Measurements from ENCODE around the gene TXLNB.

Gene TXLNB

DNA sequence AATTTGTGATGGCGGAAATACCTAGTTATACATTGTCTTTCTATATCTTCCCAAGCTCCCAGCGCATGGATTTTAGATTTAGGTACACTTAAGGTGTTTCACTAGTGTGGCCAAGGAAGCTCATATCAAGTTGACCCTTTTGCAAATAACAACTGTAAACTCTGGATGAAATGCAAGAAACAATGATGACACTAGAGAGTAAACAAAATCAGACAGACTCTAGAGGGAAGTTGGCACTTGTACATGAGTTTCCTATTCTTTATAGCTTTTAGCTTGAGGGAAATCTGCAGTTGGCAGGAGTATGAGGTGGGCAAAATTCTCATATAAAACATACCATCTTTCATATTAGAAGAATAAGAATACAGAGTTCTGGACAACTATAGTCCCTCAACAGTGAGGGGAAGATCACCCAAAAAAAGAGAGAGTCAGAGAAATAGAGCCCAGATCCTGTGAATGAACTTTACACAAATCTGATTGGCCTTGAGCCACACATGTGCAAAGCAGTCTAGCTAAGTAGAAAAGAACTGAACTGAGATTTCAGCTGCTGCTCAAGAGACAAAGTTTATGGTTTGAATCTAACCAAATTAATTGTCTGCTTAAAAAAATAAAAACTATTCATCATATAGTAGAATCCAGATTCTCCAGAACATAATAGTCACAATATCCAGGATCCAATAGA is 26.1 kb downstream of the TXLNB start:
- DNase-seq (ENCODE audit: low read depth in 1 of 2, low spot score in 1 of 2): no peak
- Histone ChIP-seq H3K4me3 (replicated peaks; ENCODE audit: insufficient read depth, low read length) (no peak overlapping the region), H3K27me3 (ENCODE audit: insufficient read depth, poor library complexity, severe bottlenecking) (no peaks in the 10 kb centered on the region), H3K27ac (replicated peaks) (no peak overlapping the region)
- no peak for TF ChIP-seq POLR2AphosphoS5 (IDR thresholded peaks at IDR 0.05; ENCODE audit: low read depth)
- TF ChIP-seq GABPA (IDR thresholded peaks at IDR 0.05; ENCODE audit: low read depth): no peak
- TF ChIP-seq, protein P1, sequence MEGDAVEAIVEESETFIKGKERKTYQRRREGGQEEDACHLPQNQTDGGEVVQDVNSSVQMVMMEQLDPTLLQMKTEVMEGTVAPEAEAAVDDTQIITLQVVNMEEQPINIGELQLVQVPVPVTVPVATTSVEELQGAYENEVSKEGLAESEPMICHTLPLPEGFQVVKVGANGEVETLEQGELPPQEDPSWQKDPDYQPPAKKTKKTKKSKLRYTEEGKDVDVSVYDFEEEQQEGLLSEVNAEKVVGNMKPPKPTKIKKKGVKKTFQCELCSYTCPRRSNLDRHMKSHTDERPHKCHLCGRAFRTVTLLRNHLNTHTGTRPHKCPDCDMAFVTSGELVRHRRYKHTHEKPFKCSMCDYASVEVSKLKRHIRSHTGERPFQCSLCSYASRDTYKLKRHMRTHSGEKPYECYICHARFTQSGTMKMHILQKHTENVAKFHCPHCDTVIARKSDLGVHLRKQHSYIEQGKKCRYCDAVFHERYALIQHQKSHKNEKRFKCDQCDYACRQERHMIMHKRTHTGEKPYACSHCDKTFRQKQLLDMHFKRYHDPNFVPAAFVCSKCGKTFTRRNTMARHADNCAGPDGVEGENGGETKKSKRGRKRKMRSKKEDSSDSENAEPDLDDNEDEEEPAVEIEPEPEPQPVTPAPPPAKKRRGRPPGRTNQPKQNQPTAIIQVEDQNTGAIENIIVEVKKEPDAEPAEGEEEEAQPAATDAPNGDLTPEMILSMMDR (IDR thresholded peaks at IDR 0.05; ENCODE audit: insufficient read depth, low read length): no peak
- TF ChIP-seq, protein P2, sequence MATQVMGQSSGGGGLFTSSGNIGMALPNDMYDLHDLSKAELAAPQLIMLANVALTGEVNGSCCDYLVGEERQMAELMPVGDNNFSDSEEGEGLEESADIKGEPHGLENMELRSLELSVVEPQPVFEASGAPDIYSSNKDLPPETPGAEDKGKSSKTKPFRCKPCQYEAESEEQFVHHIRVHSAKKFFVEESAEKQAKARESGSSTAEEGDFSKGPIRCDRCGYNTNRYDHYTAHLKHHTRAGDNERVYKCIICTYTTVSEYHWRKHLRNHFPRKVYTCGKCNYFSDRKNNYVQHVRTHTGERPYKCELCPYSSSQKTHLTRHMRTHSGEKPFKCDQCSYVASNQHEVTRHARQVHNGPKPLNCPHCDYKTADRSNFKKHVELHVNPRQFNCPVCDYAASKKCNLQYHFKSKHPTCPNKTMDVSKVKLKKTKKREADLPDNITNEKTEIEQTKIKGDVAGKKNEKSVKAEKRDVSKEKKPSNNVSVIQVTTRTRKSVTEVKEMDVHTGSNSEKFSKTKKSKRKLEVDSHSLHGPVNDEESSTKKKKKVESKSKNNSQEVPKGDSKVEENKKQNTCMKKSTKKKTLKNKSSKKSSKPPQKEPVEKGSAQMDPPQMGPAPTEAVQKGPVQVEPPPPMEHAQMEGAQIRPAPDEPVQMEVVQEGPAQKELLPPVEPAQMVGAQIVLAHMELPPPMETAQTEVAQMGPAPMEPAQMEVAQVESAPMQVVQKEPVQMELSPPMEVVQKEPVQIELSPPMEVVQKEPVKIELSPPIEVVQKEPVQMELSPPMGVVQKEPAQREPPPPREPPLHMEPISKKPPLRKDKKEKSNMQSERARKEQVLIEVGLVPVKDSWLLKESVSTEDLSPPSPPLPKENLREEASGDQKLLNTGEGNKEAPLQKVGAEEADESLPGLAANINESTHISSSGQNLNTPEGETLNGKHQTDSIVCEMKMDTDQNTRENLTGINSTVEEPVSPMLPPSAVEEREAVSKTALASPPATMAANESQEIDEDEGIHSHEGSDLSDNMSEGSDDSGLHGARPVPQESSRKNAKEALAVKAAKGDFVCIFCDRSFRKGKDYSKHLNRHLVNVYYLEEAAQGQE (IDR thresholded peaks at IDR 0.05; ENCODE audit: insufficient replicate concordance, low read depth): no peak
- no peak for TF ChIP-seq SPI1 (IDR thresholded peaks at IDR 0.05; ENCODE audit: borderline replicate concordance, low read depth)

DNA sequence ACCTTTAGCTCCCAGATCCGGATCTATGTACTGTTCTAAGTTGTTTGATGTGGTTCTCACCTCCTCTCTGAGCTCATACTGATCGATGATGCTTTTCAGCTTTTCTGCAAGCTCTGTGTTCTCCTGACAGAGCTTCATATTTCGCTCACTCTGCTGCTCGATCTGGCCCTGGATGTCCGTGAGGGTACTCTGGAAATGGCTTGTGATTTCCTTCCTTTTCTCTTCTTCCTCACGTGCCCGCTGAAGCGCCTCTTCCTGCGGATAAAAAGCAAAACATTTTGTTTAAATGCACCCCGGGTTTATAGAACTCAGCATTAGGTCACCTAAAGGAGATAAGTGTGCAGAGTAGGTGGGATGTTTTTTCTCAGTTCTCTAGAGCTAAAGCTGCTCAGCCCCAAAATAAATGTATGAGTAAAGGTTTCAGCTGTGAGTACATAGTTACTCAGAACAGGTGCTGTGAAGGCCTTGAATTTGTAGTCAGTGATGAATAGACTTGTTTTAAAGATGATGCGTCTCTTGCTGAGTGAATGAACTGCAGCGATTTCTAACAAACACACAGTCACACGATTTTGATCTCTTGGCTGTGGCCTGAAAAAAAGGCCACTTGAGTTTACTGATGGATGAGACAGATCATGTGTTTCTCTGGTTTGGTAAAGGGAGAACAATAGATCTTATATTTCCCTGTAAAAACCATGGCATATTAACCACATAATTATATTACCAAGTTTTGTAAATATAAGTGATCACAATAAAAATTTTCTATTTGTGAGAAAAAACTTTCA is 29.1 kb downstream of the TXLNB start:
- H3K27me3 ChIP-seq (ENCODE audit: insufficient read depth, poor library complexity, severe bottlenecking): no peaks in the 10 kb centered on the region
- H3K27ac ChIP-seq (replicated peaks): no peak overlapping the region
- H3K4me3 ChIP-seq (replicated peaks; ENCODE audit: insufficient read depth, low read length): no peak overlapping the region
- no peak for TF ChIP-seq POLR2AphosphoS5 (IDR thresholded peaks at IDR 0.05; ENCODE audit: low read depth)
- TF ChIP-seq SPI1 (IDR thresholded peaks at IDR 0.05; ENCODE audit: borderline replicate concordance, low read depth): no peak
- DNase-seq (ENCODE audit: low read depth in 1 of 2, low spot score in 1 of 2): no peak

DNA sequence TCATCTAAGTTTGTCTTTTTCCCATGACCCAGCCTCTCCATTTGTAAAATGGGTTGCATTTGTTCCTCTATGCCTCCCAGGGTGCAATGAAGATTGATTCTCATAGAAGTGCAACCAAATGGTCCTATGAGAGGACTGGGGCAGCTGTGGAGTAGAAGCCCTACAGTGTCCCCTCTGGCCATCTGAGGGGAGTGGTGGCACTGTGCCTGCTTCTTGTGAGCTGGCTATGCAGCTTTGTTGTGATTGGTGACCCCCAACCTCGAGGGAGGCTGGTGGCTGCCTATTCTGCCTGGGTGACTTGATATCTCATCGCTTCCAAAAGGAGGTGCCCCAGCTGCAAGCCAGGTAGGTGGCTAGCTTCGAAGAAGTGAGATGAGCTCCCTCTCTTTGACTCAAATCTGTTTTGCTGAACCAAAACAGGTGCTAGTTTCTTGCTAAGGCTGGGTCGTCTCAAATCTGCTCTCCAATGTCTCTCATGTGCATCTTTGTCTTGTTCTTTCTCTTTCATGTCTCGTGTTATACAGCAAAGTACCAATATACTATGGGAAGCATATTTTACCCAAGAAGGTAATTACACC is 33.9 kb downstream of the TXLNB start:
- Histone ChIP-seq H3K27ac (replicated peaks) (no peak overlapping the region), H3K4me3 (replicated peaks; ENCODE audit: insufficient read depth, low read length) (no peak overlapping the region), H3K27me3 (ENCODE audit: insufficient read depth, poor library complexity, severe bottlenecking) (no peaks in the 10 kb centered on the region)
- DNase-seq (ENCODE audit: low read depth in 1 of 2, low spot score in 1 of 2): no peak
- no peak for TF ChIP-seq SPI1 (IDR thresholded peaks at IDR 0.05; ENCODE audit: borderline replicate concordance, low read depth)
- TF ChIP-seq, protein P1 (IDR thresholded peaks at IDR 0.05; ENCODE audit: insufficient read depth, low read length): no peak
- no peak for TF ChIP-seq POLR2AphosphoS5 (IDR thresholded peaks at IDR 0.05; ENCODE audit: low read depth)

DNA sequence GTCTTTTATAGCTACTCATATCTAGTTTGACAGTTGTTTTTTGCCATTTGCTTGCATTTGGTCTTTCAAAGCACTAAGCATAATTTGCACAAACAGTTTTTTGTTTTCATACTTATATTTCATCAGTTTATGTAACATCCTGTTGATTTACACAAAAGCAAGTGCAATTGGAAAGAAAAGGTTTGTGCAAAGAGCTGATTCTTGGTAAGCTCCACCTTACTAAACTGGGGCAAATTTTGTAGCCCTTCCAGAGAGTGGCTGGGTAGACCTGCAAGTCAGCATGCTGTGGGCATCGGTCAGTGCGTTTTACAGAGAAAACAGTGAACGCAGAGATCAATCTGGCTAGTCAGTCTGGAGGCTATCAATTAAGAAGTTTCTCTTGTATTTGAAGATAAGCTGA is 34.5 kb downstream of the TXLNB start:
- no peak overlapping the region for H3K27ac ChIP-seq (replicated peaks)
- H3K27me3 ChIP-seq (ENCODE audit: insufficient read depth, poor library complexity, severe bottlenecking): no peaks in the 10 kb centered on the region
- H3K4me3 ChIP-seq (replicated peaks; ENCODE audit: insufficient read depth, low read length): no peak overlapping the region
- no peak for DNase-seq (ENCODE audit: low read depth in 1 of 2, low spot score in 1 of 2)
- TF ChIP-seq, protein P2 (IDR thresholded peaks at IDR 0.05; ENCODE audit: insufficient replicate concordance, low read depth): no peak
- TF ChIP-seq GABPA (IDR thresholded peaks at IDR 0.05; ENCODE audit: low read depth): no peak
- TF ChIP-seq POLR2AphosphoS5 (IDR thresholded peaks at IDR 0.05; ENCODE audit: low read depth): no peak
- TF ChIP-seq SPI1 (IDR thresholded peaks at IDR 0.05; ENCODE audit: borderline replicate concordance, low read depth): no peak
- TF ChIP-seq, protein P1 (IDR thresholded peaks at IDR 0.05; ENCODE audit: insufficient read depth, low read length): no peak
